ENCODE results near the gene ZCWPW1. TPM values are rescaled to one million over a fixed set of nuclear protein-coding genes. Genes with fewer than 3 reads are reported as not detected.
A peak's percentile ranks its signal among the peaks of the same experiment; 100 is the strongest.

Gene ZCWPW1
- polyA plus RNA-seq, 1 experiment, result 2.2 TPM

DNA sequence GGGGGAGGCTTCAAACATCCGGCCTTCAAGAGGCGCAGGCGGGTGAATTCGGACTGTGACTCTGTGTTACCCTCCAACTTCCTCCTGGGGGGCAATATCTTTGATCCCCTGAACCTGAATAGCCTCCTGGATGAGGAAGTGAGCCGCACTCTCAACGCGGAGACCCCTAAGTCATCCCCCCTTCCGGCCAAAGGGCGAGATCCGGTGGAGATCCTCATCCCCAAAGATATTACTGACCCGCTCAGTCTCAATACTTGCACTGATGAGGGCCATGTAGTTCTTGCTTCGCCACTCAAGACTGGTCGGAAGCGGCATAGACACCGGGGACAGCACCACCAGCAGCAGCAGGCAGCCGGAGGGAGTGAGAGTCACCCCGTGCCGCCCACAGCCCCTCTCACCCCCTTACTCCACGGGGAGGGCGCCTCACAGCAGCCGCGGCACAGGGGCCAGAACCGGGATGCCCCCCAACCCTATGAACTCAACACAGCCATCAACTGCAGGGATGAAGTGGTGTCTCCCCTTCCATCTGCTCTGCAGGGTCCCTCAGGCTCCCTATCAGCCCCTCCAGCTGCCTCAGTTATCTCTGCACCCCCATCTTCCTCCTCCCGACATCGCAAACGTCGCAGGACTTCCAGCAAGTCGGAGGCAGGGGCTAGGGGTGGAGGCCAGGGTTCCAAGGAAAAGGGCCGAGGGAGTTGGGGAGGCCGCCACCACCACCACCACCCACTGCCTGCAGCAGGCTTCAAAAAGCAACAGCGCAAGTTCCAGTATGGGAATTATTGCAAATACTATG is 2.2 kb upstream of the ZCWPW1 start:
- Histone ChIP-seq H3K4me3 (ENCODE audit: low read depth, low read length) (peak overlapping the region; percentile 84), H3K36me3 (ENCODE audit: control insufficient read depth, insufficient read depth, low read length) (peaks cover 19% of the 10 kb centered on the region), H3K27me3 (ENCODE audit: control insufficient read depth, insufficient read depth, low read length) (no peaks in the 10 kb centered on the region)
- TF ChIP-seq, protein P1, sequence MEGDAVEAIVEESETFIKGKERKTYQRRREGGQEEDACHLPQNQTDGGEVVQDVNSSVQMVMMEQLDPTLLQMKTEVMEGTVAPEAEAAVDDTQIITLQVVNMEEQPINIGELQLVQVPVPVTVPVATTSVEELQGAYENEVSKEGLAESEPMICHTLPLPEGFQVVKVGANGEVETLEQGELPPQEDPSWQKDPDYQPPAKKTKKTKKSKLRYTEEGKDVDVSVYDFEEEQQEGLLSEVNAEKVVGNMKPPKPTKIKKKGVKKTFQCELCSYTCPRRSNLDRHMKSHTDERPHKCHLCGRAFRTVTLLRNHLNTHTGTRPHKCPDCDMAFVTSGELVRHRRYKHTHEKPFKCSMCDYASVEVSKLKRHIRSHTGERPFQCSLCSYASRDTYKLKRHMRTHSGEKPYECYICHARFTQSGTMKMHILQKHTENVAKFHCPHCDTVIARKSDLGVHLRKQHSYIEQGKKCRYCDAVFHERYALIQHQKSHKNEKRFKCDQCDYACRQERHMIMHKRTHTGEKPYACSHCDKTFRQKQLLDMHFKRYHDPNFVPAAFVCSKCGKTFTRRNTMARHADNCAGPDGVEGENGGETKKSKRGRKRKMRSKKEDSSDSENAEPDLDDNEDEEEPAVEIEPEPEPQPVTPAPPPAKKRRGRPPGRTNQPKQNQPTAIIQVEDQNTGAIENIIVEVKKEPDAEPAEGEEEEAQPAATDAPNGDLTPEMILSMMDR (IDR thresholded peaks at IDR 0.05; ENCODE audit: insufficient read depth, low read depth, low read length), result no peak
- ChIA-PET CTCF (no interaction called here), POLR2A (no interaction called here)
- DNase-seq (ENCODE audit: low read depth), result no peak

DNA sequence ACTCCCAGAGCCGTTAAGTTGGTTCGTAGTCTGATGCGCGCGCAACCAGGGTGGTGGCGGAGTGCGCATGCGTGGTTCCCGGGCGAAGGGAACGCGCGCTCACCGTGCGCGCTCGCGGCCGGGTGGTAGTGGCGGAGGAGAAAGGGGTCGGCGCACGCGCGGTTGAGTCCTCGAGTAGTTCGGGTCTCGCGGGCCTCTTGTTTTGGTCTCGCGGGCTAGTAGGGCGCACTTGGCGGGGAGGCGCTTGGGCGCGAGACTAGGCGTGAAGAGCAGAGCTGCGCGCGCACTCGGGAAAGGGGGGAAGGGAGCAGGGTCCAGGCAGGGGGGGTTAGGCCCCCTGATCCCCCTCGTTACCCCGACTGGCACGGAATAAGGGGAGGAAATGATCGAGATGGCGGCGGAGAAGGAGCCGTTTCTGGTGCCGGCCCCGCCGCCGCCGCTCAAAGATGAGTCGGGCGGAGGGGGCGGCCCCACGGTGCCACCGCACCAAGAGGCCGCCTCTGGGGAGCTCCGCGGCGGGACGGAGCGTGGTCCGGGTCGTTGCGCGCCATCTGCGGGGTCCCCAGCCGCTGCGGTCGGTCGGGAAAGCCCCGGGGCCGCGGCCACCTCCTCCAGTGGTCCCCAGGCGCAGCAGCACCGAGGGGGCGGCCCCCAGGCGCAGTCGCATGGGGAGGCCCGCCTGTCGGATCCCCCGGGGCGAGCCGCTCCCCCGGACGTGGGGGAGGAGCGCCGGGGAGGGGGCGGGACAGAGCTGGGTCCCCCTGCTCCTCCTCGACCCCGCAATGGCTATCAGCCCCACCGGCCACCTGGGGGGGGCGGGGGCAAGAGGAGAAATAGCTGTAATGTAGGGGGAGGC is 1.4 kb upstream of the ZCWPW1 start, which contains the start of gene MEPCE:
TSS of gene MEPCE (plus strand) at position 195 of the 856 bp plus-strand sequence. CDS start at position 383, 188 bp downstream.
- peaks cover 17% of the 10 kb centered on the region for H3K36me3 ChIP-seq (ENCODE audit: control insufficient read depth, insufficient read depth, low read length)
- CTCF ChIA-PET, result interaction anchor here (0.7 to 2.2 kb wide), 4 partner anchors 8 to 276 kb away, joined by 3 to 9 read pairs (median 5); partner anchors contain the start of gene POP7
- H3K27me3 ChIP-seq (ENCODE audit: control insufficient read depth, insufficient read depth, low read length), result no peaks in the 10 kb centered on the region
- H3K4me3 ChIP-seq (ENCODE audit: low read depth, low read length), result peak within 1 kb of the TSS; percentile 84
- TF ChIP-seq, protein P1 (IDR thresholded peaks at IDR 0.05; ENCODE audit: insufficient read depth, low read depth, low read length), result no peak
- DNase-seq (ENCODE audit: low read depth), result peak; percentile 72
- POLR2A ChIA-PET, result interaction anchor here (0.6 to 0.8 kb wide), 2 partner anchors 17 to 22 kb away, joined by 3 to 6 read pairs; no protein-coding TSS in a partner anchor

DNA sequence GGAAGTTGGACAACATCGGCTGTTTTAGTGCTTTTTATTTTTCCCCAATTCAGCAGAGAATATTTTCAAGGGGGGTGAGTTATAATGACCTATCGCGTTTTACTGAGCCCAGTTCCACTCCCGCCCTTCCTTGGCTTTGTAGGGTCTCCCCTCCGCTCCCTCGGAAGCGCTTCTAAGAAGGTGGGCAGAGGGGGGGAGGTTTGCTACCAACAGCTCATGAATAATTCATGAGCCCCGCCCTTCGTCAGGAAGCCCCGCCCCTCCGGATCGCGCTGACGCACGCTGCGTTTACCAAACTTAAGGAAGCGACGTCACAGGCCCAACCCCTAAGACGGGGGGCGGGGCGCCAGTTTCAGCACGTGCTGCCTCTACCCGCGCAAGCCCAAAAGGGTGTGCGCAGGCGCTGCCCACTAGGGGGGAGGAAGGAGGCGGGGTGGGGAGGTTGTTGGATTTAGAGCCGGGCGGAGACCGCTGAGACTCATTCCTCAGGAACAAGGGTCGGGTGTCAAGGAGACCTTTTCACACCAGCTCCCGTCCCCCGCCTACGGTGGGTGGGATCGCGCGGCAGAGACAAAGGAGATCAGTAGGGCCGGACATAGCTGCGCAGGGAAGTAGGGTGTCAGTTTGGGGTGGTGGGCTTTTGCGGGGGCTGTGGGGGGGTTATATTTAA is 599 bp upstream of the ZCWPW1 start:
- peaks cover 15% of the 10 kb centered on the region for H3K36me3 ChIP-seq (ENCODE audit: control insufficient read depth, insufficient read depth, low read length)
- TF ChIP-seq, protein P1 (IDR thresholded peaks at IDR 0.05; ENCODE audit: insufficient read depth, low read depth, low read length), result 0 out of 2 replicates have a peak, but pooled peaks have one; percentile 5
- peak overlapping the region; percentile 84 for H3K4me3 ChIP-seq (ENCODE audit: low read depth, low read length)
- DNase-seq (ENCODE audit: low read depth), result peak; percentile 98
- CTCF ChIA-PET, result interaction anchor here (0.6 to 2.2 kb wide), 5 partner anchors 8 to 277 kb away, joined by 4 to 9 read pairs (median 6); partner anchors contain the start of gene POP7
- POLR2A ChIA-PET, result interaction anchor here (0.7 to 1.3 kb wide), 4 partner anchors 11 to 157 kb away, joined by 3 to 4 read pairs (median 3); partner anchors contain the start of gene FBXO24
- H3K27me3 ChIP-seq (ENCODE audit: control insufficient read depth, insufficient read depth, low read length), result no peaks in the 10 kb centered on the region

DNA sequence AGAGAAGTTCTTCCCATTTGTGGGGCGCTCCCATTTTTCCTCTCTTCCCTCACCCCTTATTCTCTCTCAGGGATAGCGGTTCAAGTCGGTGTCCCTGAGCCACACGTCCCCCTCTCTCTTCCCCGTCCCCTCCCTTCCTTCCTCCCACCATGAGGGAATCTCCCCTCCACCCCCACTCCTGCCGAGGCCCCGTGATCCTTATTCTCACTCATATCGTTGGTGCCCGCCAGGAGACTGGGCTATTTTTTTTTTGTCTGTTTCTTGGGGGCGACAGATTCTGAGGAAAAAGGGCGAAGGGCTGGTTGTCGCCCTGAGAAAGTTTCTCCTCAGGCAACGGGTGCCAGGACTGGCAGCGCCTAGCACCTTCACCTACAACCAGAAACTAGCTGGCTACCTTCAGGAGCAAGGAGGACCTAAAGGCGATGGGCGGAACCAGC is 723 bp downstream of the ZCWPW1 start:
- TF ChIP-seq, protein P1 (IDR thresholded peaks at IDR 0.05; ENCODE audit: insufficient read depth, low read depth, low read length), result no peak
- H3K4me3 ChIP-seq (ENCODE audit: low read depth, low read length), result peak overlapping the region; percentile 40
- DNase-seq (ENCODE audit: low read depth), result no peak
- POLR2A ChIA-PET, result interaction anchor here (0.6 to 1.3 kb wide), 2 partner anchors 38 to 159 kb away, joined by 3 to 9 read pairs; partner anchors contain the start of gene FBXO24
- CTCF ChIA-PET, result interaction anchor here (0.7 to 2.2 kb wide), 4 partner anchors 16 to 137 kb away, joined by 3 to 9 read pairs (median 4); no protein-coding TSS in a partner anchor
- H3K27me3 ChIP-seq (ENCODE audit: control insufficient read depth, insufficient read depth, low read length), result no peaks in the 10 kb centered on the region
- peaks cover 2% of the 10 kb centered on the region for H3K36me3 ChIP-seq (ENCODE audit: control insufficient read depth, insufficient read depth, low read length)

All from BJ (cell line).